HG02763 (cell line): ENCODE measurements around the gene C1QA.
"Not testable (repeated sequence)": the region's sequence is repeated elsewhere in the genome, so short reads cannot be mapped to it uniquely, and the experiment has no call there.

ENCODE experiments used
- ATAC-seq: cut with Tn5 transposase; IDR thresholded peaks from one replicate; pipeline ENCODE4 v1.9.1; 2021; ENCODE audit warnings: mild to moderate bottlenecking, moderate library complexity; ENCODE audit not compliant: unreplicated experiment

C1QA gene

GRCh38 chr1:22639286-22639685 lies 2.9 kb downstream of the C1QA start:
- no peak for ATAC-seq

- ATAC-seq: no peak
Observed at GRCh38 chr1:22641247-22641646, 4.8 kb downstream of the C1QA start.

- no peak for ATAC-seq
Observed at GRCh38 chr1:22641906-22642636, 5.6 kb downstream of the C1QA start.

GRCh38 chr1:22643381-22643780 lies 7.0 kb downstream of the C1QA start, which contains the start of gene C1QC:
Gene C1QC, plus strand, starts transcription at chr1:22643633. Its CDS starts 391 bp downstream, at chr1:22644024.
- no peak for ATAC-seq

- ATAC-seq: no peak
Observed at GRCh38 chr1:22643928-22644327, 7.5 kb downstream of the C1QA start.

- ATAC-seq: no peak
Observed at GRCh38 chr1:22645931-22646330, 9.5 kb downstream of the C1QA start.

- no peak for ATAC-seq
Observed at GRCh38 chr1:22646384-22646783, 10.0 kb downstream of the C1QA start.

- no peak for ATAC-seq
Observed at GRCh38 chr1:22650089-22650693, 13.8 kb downstream of the C1QA start.

- ATAC-seq: no peak
Observed at GRCh38 chr1:22651941-22652856, 15.8 kb downstream of the C1QA start.

GRCh38 chr1:22652881-22653316 lies 16.5 kb downstream of the C1QA start, which contains the start of gene C1QB:
Gene C1QB, plus strand, starts transcription at chr1:22653236. Its CDS starts 6,227 bp downstream, at chr1:22659463.
- ATAC-seq: no peak

GRCh38 chr1:22654692-22655091 lies 18.3 kb downstream of the C1QA start:
- no peak for ATAC-seq

- ATAC-seq: no peak
Observed at GRCh38 chr1:22658385-22659163, 22.1 kb downstream of the C1QA start.

GRCh38 chr1:22660716-22661241 lies 24.4 kb downstream of the C1QA start:
- no peak for ATAC-seq

- ATAC-seq: no peak
Observed at GRCh38 chr1:22661880-22662279, 25.5 kb downstream of the C1QA start.

GRCh38 chr1:22662318-22662717 lies 25.9 kb downstream of the C1QA start:
- no peak for ATAC-seq

- no peak for ATAC-seq
Observed at GRCh38 chr1:22662986-22663408, 26.6 kb downstream of the C1QA start.

- no peak for ATAC-seq
Observed at GRCh38 chr1:22665752-22666151, 29.3 kb downstream of the C1QA start.

- no peak for ATAC-seq
Observed at GRCh38 chr1:22666412-22666811, 30.0 kb downstream of the C1QA start.

- not testable (repeated sequence) for ATAC-seq
Observed at GRCh38 chr1:22668840-22669239, 32.4 kb downstream of the C1QA start.

- no peak for ATAC-seq
Observed at GRCh38 chr1:22670352-22670975, 34.0 kb downstream of the C1QA start.
